ENCODE measurements around the gene ZBTB4.

ZBTB4 gene

DNA sequence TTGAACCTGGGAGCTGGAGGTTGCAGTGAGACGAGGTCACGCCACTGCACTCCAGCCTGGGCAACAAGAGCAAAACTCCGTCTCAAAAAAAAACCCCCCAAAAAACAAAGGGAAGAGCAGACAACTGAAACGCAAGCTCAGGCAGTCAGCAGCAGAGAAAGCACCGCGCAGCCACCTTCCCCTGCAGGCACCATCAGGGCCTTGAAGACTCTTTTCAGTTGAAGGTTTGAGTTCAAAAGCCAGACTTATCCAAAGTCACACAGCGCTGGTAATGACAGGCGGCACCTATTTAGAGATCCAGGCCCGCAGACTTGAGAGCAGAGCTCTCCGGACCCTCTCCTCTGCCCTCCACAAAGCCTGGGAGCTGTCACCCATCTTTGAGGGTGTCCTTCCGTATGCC lies 11.1 kb downstream of the ZBTB4 start:
- no peak for DNase-seq

DNA sequence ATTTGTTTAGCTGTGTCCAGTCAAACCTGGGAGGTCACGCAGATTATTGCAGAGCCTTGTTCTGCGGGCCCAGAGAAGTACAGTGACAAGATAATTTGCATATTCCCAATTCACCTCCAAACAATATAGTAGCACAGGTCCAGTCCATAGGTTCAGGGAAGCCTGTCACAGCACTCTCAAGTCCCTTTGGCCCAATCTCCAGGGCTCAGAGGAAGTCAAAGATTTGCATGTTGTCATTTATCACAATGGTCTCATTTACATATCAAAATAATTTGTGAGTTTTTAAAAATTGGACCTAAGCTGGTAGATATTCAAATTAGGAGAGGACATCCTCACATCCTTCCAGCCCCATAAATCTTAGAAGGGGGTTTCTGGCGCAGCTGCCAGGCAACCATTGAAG lies 11.9 kb downstream of the ZBTB4 start:
- no peak for DNase-seq

DNA sequence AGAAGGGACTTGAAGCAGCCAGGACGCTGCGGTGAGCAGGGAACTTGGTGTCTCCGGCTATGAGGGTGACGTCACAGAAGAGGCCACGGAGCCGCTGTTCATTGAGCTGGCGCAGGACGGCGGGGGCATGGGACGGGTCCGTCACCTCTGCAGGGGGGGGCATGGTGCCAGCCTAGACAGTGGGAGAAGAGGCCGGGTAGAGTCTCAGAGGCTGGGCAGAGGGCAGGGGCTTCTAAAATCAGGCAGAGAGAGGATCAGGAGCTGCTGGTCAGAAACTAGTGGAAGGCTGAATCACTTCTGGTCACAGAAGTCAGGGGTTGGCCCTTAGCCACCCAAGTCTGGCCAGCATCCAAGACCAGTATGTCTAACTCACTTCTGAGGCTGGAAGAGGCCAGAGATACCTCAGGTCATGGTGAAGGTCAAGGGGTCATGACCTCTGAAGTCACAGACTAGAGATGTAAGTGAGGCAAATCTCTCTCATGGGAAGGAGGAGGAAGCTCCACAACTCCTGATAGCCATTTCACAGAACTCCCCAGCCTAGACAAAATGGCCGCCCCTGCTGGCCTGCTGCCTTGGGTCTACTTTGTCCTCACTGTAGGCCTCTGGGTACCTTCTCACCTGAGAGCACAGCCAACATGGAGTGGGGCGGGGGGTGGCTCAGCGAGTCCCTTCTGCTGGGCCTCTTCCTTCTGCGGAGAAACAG lies 12.6 kb downstream of the ZBTB4 start:
- DNase-seq: no peak

DNA sequence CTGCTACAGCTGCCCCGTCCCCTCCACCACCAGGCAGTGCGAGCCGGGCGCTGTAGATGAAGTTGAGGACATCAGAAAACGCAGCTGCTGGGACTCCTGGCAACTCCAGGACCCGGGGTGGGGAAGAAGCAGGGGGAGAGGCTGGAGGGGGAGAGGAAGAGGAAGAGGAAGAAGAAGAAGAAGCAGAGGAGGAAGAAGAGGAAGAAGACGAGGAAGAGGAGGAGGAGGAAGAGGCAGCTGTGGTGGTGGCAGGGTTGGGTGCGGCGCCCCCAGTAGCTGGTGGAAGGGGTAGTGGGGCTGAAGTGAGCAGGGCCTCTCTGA lies 13.2 kb downstream of the ZBTB4 start:
- DNase-seq: no peak

DNA sequence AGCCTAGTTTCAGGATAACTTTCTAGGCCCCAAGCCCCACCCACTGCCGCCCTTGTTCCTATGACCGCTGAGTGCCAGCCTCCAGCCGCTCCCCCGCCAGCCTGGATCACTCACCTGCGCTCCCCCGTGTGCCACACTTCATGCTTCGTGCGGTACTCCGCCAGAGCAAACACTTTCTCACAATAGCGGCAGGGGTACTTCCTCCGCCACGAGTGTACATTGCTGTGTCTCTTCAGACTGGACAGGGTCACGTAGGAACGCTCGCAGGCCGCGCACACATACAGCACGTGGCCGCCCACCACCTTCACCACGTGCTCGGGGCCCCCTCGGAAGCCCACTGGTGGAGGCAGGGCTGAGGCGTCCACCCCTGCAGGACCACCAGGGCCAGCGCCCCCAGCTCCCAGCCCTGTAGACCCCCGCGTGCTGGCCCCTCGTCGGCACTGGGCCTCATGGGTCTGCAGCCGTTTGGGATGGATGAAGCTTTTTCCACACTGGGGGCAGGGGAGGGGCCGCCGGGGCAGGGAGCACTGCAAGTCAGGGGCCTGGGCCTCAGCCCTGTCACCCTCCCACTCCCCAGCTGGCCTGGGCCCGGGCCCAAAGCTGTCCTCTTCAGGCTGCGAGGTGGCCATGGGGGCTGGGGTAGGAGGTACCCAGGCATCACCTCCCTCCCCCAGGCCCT lies 13.7 kb downstream of the ZBTB4 start:
- DNase-seq: no peak

DNA sequence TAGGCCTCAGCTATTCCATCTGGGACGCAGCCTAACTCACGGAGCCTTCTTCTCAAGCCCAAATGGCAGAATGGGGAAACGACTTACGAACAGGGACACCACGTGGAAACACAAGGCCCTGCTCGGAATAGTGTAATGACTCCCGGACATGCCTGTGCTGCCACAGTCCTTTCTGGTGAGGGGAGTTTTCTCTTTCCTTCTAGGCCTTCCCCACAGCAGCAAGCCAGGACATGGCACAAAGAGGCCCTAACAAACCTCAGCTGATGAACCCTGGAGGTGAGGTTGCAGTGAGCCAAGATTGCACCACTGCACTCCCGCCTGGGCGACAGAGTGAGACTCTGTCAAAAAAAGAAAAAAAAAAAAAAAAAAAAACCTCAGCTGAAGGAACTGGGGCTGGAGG lies 15.3 kb downstream of the ZBTB4 start:
- DNase-seq: no peak

DNA sequence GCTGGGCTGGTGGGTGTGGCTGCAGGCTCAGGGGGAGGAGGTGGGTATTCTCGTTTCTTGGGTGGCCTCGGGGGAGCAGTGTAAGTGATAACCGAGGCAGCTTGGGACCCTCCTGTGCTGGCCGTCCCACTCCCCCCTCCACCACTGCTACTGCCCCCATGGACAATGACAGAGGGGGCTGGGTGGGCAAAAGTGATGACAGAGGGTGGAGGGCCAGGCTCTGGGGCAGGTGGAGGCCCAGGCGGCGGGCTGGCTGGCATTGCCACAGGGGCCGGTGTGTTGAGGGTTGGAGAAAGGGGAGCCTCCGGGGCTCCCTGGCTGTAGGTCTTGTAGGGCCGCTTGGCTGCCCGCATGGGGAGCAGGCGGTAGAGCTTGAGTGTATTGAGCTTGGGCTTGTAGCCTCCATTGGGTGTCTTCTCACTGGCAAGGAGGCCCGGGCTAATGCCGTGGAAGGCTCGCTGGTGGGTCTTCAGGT lies 16.0 kb downstream of the ZBTB4 start:
- no peak for DNase-seq

DNA sequence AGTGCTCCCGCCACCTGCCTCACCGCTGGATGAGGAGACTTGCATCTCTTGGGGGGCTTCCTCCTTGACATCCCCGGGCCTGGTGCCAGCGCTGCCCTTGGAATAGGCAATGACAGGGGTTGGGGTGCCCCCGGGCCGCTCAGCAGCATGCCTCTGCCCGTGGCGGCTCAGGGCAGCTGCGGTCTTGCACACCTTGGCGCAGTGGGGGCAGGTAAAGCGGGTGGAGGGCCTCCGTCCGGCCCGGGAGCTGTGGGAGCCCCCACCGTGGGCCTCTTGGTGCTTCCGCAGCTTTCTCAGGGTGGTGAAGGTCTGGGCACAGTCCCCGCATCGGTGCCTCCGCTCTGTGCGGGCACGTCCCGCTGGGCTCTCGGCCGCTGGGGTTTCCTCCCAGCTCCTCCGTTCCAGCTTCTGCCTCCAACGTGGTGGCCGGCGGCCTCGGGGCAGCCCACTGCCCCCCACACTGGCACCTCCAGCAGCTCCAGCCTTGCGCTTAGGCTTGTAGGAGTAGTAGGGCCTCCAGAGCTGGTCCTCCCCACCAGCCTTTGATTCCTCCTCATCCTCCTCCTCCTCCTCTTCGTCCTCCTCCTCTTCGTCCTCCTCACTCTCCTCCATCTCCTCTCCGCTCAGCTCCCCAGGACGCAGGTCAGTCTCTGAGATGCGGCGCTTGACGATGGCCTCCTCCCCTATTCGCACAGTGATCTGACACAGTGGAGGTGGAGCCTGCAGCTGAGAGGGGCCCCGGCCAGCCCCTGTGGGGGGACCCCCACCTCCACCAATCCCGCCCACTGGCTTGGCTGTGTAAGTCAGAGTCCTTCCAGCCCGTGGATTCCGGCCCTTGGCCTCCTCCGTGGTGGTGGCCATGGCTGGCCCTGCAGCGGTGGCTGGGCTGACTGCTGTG lies 16.7 kb downstream of the ZBTB4 start:
- DNase-seq: no peak

DNA sequence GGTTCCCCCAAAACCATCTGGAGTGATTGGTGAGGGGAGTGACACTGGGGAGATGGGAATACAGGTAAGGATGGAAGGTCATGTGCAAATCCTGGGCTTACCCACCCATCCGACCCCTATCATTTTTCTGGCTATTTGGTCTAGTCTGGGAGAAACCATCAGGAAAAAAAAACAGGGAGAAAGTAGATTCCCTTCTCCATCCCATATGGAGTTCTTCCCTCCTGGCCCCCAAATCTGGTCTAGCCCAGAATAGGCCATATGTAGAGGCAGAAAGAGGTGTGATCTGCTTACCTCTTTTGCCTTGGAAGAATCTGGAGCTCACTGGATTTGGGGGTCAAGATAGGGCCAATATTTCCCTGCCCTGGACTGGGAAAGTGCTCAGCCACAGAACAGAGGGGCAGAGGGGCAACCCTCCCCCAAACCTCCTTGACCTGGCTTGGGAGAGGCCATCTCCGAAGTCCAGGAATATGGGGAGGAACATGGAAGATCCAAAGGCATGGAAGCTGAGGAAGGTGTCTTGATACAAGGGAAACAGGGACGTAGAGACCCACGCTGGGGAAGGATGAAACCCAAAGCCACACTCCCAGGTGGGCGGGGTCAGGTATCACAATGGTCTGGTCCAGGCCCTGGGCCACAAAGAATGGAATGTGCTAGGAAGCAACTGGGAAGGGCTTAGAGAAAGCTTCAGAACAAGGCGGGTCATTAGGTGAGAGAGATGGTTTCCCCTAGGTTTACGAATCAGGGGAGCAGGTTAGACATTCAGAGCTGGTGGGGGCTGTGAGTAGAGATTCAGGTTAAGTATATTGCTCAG lies 18.4 kb downstream of the ZBTB4 start:
- DNase-seq: no peak

DNA sequence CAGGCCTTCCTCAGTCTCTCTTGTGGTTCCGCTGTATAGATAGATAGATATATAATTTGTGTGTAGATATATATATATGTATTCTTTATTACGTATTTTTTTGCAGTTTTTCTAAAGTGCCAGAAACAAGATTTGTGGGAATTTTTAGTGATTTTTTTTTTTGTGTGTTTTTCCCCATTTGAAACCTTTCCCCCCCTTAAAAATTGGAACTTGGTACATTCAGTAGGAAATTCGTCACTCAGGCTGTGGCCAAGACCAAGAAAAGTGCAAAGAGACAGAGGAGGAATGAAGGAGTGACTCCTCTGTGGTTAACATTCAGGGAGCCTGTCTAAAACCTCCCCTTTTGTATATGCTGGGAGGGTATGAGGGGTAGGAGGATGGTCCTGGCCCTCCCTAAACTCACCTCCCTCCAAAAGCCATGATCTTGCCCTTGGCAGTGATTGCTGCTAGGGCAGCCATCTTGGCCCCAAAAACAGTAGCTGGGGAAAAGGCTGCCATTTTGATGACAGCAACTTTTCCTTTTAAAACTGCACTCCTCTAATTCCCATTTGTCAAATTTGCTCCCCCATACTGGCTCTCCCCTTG lies 19.4 kb downstream of the ZBTB4 start:
- no peak for DNase-seq

DNA sequence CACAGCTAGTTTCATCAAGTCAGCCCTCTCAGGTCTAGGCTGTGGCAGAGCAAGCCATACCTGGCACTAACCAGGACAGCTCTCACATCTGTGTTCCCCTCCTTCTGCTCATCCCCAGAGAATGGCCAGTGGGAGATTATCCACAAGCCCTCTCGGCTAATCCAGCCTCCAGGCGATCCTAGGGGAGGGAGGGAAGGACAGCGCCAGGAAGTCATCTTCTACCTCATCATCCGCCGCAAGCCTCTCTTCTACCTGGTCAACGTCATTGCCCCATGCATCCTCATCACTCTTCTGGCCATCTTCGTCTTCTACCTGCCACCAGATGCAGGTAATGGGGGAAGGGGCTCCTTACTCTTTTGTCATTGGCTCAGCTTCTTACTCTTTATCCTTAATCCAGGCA lies 31.0 kb downstream of the ZBTB4 start:
- no peak for DNase-seq

DNA sequence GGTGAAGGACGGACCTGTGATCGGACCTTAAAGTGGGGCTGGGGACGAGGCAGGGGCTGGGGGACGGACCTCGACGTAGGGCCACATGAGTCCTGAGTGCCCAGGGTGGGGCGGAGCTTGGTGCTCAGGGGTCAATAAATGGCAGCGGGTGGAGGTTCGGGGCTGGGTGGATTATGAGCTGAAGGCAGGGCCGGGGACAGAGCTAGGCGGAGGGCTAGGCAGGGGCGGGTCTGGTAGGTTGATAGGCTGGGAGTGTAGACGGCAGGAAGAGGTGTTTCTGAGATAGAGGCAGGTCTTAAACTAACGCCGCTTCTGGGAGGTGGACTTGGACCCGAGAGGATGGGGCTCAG lies 33.8 kb downstream of the ZBTB4 start:
- DNase-seq: peak; percentile 44

DNA sequence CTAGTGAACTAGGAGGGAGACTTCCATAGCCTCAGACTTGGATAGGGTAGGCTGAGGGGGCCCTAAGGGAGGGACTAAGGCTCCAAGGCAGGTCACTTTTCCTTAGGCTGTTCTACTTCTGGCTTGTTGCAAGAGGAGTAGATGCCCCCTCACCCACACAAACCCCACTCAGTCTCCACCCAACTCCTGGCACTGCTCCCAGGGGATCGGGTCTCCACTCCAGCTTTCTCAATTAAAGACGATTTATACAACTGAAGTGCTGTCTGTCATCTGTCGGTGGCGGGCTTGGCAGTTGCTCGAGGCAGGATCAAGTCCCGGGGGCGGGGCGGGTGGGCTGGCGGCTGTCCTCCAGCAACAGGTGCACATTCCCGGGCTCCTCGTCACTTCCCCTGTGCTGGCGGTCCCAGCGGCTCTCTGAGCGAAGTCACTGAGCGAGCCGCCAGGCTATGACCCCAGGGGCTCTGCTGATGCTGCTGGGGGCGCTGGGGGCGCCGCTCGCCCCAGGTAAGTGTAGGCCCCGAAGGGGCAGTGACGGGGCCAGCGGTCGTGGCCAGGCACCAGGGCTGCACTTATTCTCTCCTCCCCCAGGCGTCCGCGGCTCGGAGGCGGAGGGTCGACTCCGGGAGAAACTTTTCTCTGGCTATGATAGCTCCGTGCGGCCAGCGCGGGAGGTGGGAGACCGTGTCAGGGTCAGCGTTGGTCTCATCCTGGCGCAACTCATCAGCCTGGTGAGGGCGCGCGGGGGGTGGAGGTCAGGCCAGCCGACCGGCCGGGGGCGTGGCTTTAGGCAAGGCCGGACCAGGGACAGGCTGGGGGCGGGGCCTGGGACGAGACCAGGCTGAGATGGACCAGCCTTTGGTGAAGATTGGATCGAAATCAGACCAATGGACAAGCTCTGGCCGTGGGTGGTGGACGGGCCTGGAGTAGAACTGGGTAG lies 34.5 kb downstream of the ZBTB4 start, which contains the start of gene CHRNB1:
Gene CHRNB1 (plus strand): TSS at position 380 of the 937 bp plus-strand sequence. CDS start 67 bp downstream, at position 447.
- DNase-seq: no peak

DNA sequence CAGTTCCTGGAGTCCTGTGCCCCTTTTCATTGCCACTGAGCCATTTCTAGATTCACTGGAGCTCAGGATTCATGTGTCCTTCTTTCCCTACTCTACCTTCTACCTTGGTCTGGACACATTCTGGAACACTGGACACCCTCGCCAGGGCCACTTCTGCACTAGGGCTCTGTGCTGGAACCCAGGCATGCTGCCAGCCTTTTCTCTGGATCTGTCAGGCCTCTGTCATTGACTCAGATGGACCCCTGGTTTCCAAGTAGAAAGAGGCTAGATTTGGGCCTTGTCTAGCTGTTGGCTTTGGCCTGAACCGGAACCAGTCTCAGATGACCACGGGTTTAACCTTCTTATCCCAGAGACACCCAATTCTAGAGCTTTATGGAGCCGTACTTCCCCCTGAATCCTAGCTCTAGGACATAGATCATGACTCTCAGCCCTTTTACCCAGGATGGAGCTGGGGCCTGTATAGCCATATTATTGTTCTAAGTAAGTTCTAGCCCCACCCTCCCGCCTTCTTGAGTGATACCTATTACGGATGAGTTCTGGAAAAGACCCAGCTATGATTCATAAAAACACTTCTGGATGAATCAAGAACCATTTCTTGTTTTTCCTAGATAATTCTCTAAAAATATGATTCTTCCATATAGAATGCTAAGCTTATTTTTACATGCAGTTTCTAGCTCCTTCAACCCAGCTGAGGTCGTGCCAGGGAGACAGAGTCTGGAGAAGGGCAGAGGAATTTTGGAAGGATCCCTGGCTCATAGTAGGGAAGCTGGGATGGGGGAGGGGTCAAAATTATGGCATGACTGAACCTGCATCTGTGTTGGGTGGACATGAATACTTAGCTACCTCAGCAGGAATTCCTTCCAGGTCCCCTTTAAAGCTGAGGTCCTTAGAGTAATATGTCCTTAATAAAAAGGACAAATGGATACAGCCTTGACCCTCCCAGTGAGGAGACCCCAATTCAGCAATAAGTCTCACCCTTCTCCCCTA lies 35.6 kb downstream of the ZBTB4 start:
- no peak for DNase-seq

DNA sequence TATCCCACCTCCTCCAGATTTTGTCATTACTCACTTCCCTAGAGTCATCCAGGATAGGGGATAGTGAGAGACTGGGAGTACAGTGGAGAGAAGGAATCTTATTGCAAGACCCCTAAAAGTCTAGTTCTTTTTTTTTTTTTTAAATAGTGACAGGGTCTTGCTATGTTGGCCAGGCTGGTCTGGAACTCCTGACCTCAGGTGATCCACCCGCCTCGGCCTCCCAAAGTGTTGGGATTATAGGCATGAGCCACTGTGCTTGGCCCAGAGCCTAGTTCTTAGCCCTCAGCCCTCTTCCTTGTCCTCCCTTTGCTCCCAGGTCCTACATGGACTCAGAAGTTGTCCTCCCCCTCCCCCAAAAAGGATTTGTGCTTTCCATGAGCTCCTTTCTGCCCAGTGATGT lies 37.3 kb downstream of the ZBTB4 start:
- DNase-seq: no peak

DNA sequence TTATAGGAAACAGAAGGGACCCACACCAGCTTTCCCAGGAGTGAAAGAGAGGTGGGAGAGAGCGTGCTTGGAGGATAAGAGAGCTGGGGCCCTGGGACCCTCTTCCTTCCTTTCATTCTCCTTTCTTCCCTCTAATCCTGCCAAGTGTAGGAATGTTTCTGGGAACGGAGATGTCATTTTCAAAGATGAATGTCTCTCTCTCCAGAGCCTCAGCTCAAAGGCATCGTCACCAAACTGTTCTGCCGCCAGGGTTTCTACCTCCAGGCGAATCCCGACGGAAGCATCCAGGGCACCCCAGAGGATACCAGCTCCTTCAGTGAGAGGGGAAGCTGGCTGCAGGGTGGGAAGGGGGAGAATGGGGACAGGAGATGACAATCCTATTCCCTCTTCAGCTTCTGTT lies 38.2 kb downstream of the ZBTB4 start:
- DNase-seq: no peak

DNA sequence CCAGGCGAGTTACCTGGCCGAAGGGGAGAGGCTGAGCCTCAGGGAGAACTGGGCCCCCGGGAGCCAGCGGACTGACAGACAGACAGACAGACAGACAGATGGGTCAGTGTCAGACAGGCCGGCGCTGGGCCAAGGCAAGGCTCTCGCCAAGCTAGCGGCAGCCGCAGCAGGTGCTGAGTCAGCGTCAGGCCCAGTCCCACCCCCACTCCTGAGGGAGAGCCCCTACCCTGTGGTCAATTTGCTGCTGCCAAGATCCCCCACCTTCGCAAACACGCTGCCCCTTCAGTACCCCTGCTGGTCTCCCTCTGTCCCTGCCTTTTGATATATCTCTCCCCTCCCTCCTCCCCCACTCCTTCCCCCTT lies 38.6 kb downstream of the ZBTB4 start:
- DNase-seq: no peak

DNA sequence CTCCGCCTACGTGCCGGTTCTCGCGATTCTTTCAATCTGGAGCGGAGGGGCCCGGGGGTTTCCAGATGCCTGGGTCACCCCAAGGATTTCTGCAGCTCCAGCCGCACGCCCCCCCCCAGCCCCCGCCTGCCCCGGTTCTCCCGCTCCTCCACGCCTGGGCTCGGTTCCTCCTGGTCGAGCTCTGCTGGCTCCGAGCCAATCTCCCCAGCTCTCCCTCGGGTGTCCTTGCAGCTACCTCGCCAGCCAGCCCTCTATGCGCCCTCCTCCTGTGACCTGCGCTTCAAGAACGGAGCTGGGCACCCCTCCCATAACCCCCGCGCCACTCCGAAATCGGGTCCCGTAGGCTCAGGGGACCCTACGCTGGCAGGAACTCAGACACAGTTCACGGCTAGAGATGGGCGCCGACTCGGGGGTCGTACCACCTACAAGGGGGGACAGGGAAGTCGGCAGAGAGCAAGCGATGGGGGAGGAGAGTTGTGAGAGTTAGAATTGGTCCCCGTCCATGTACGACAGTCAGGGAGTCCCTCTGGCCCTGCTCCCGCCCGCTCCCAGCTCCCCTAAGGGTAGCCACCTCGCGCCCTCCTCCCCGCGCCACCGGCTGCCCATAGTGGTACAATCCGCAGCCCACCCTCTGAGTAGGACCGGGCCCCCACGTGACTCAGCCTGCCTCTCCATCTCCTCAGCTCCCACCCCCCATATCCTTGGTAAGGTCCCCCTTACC lies 39.2 kb downstream of the ZBTB4 start:
- no peak for DNase-seq

DNA sequence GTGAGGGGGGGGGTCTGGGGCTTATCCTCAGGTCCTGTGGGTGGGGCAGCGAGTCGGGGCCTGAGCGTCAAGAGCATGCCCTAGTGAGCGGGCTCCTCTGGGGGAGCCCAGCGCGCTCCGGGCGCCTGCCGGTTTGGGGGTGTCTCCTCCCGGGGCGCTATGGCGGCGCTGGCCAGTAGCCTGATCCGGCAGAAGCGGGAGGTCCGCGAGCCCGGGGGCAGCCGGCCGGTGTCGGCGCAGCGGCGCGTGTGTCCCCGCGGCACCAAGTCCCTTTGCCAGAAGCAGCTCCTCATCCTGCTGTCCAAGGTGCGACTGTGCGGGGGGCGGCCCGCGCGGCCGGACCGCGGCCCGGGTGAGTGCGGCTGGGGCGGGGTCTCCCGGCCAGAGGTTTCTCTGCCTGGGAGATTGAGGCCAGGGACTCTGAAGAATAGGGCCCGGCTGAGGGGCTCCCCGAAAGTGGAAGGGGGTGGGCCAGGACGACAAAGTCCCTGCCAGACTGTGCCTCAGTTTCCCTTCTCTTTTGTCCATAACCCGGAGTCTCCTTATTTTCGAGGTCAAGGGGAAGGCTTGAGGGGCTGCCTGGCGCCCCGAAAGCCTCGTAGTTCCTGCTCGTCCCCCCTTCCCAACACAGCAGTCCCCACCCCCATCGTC lies 39.8 kb downstream of the ZBTB4 start, which contains the start of gene FGF11:
Gene FGF11 (plus strand): TSS at position 51 of the 651 bp plus-strand sequence. CDS start 109 bp downstream, at position 160.
- DNase-seq: no peak
